HT-29 (cell line): Measurements from ENCODE around the gene NMS. TPM values are rescaled to one million over a fixed set of nuclear protein-coding genes. Genes with fewer than 3 reads are reported as not detected.
A peak's percentile ranks its signal among the peaks of the same experiment; 100 is the strongest.
"Not testable (repeated sequence)": the region's sequence is repeated elsewhere in the genome, so short reads cannot be mapped to it uniquely, and the experiment has no call there.

Source experiments
- DNase-seq: peaks from one replicate; pipeline ENCODE4 v3.0.0-alpha.2; 2015; ENCODE audit warnings: low spot score
- total RNA-seq: library from RNA; depleted of rRNA; stranded (reverse); fragments of >200 nt; shearing (Covaris generic); gene quantifications from 2 replicates; pipeline ENCODE4 v1.2.3, GENCODE V29; 2014; rRNA removed

The NMS gene
- total RNA-seq: not detected in 2 replicates

- no peak for DNase-seq
Observed at GRCh38 chr2:100470182-100470581, at the start of gene NMS. NMS (plus strand) TSS chr2:100470482; CDS start chr2:100470489, 7 bp downstream.

- peak; percentile 50 for DNase-seq
Observed at GRCh38 chr2:100422320-100423055, 47.8 kb upstream of the NMS start.

- DNase-seq: no peak
Observed at GRCh38 chr2:100423631-100424030, 46.7 kb upstream of the NMS start.

GRCh38 chr2:100424277-100424875 is 45.9 kb upstream of the NMS start:
- DNase-seq: no peak

GRCh38 chr2:100425107-100425506 is 45.2 kb upstream of the NMS start:
- no peak for DNase-seq

- no peak for DNase-seq
Observed at GRCh38 chr2:100425573-100426383, 44.5 kb upstream of the NMS start.

GRCh38 chr2:100426384-100426720 is 43.9 kb upstream of the NMS start:
- DNase-seq: no peak

- no peak for DNase-seq
Observed at GRCh38 chr2:100427111-100427510, 43.2 kb upstream of the NMS start.

- peak; percentile 70 for DNase-seq
Observed at GRCh38 chr2:100427627-100428258, 42.5 kb upstream of the NMS start.

GRCh38 chr2:100429726-100430125 is 40.6 kb upstream of the NMS start:
- no peak for DNase-seq

GRCh38 chr2:100437751-100438150 is 32.5 kb upstream of the NMS start:
- no peak for DNase-seq

- DNase-seq: no peak
Observed at GRCh38 chr2:100446696-100447095, 23.6 kb upstream of the NMS start.

GRCh38 chr2:100451092-100451491 is 19.2 kb upstream of the NMS start:
- no peak for DNase-seq

GRCh38 chr2:100451734-100452133 is 18.5 kb upstream of the NMS start:
- no peak for DNase-seq

GRCh38 chr2:100453853-100454252 is 16.4 kb upstream of the NMS start:
- DNase-seq: no peak

- DNase-seq: not testable (repeated sequence)
Observed at GRCh38 chr2:100456357-100456756, 13.9 kb upstream of the NMS start.

GRCh38 chr2:100460904-100461530 is 9.3 kb upstream of the NMS start:
- no peak for DNase-seq

- DNase-seq: no peak
Observed at GRCh38 chr2:100470898-100471514, 724 bp downstream of the NMS start.

GRCh38 chr2:100476606-100477005 is 6.3 kb downstream of the NMS start:
- no peak for DNase-seq

GRCh38 chr2:100482741-100483140 is 12.5 kb downstream of the NMS start:
- no peak for DNase-seq

- DNase-seq: no peak
Observed at GRCh38 chr2:100483895-100484294, 13.6 kb downstream of the NMS start.
